Measurements from ENCODE around the gene PLAA. TPM values are rescaled to one million over a fixed set of nuclear protein-coding genes. Genes with fewer than 3 reads are reported as not detected.
A peak's percentile ranks its signal among the peaks of the same experiment; 100 is the strongest.

Gene PLAA
- total RNA-seq, 1 experiment from 2014 or later = 13.3 TPM

- TSS peak; percentile 99 for BruUV-seq (replicated peaks)
- CTCF ChIA-PET = no interaction called here
- no peak for ATAC-seq
- H3K4me1 ChIP-seq (ENCODE audit: control insufficient read depth, insufficient read depth, low read length) = no peaks in the 10 kb centered on the region
- no peak for TF ChIP-seq TCF7L2 (IDR thresholded peaks at IDR 0.05; ENCODE audit: low read depth, low read length)
- no peak for TF ChIP-seq SIN3A (IDR thresholded peaks at IDR 0.05; ENCODE audit: borderline replicate concordance, insufficient read depth, low read depth, low read length)
- no peak for TF ChIP-seq REST (IDR thresholded peaks at IDR 0.05; ENCODE audit: insufficient read depth in 1 of 2, low read depth in 2 of 2, low read length in 1 of 2)
- TF ChIP-seq POLR2AphosphoS5 (IDR thresholded peaks at IDR 0.05; ENCODE audit: low read depth, low read length) = no peak
- TF ChIP-seq, protein P1, sequence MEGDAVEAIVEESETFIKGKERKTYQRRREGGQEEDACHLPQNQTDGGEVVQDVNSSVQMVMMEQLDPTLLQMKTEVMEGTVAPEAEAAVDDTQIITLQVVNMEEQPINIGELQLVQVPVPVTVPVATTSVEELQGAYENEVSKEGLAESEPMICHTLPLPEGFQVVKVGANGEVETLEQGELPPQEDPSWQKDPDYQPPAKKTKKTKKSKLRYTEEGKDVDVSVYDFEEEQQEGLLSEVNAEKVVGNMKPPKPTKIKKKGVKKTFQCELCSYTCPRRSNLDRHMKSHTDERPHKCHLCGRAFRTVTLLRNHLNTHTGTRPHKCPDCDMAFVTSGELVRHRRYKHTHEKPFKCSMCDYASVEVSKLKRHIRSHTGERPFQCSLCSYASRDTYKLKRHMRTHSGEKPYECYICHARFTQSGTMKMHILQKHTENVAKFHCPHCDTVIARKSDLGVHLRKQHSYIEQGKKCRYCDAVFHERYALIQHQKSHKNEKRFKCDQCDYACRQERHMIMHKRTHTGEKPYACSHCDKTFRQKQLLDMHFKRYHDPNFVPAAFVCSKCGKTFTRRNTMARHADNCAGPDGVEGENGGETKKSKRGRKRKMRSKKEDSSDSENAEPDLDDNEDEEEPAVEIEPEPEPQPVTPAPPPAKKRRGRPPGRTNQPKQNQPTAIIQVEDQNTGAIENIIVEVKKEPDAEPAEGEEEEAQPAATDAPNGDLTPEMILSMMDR (IDR thresholded peaks at IDR 0.05) = no peak
- in situ Hi-C loops (cut with HindIII; ENCODE audit: low pct_unique_long_range_greater_than_20kb, low sequenced_read_pairs) (no loop called here), intact Hi-C loops (cut with micrococcal nuclease; ENCODE audit: unreplicated experiment) (no loop called here)
- peak overlapping the region; percentile 82 for H3K27ac ChIP-seq (ENCODE audit: low read length)
- DNase-seq (ENCODE audit: low read depth, low spot score) = no peak
- peak overlapping the region; percentile 64 to 75 for H3K4me3 ChIP-seq (ENCODE audit: low read depth in 2 of 2, low read length in 2 of 2)
- no peaks in the 10 kb centered on the region for H3K27me3 ChIP-seq (ENCODE audit: control insufficient read depth, insufficient read depth, low read length)
- POLR2A ChIA-PET = no interaction called here
- H3K9me3 ChIP-seq (ENCODE audit: control insufficient read depth, insufficient read depth, low read depth, low read length) = no peaks in the 10 kb centered on the region
- H3K36me3 ChIP-seq (ENCODE audit: control insufficient read depth, insufficient read depth, low read length) = peaks cover 2% of the 10 kb centered on the region; the same call in 1 of the 2 replicates
Measured at GRCh38 chr9:26893030-26893676, 53.9 kb downstream of the PLAA start.

- Histone ChIP-seq H3K4me1 (ENCODE audit: control insufficient read depth, insufficient read depth, low read length) (no peaks in the 10 kb centered on the region), H3K27ac (ENCODE audit: low read length) (peak within 1 kb of the TSS; percentile 82), H3K36me3 (ENCODE audit: control insufficient read depth, insufficient read depth, low read length) (peaks cover 2% of the 10 kb centered on the region; the same call in 1 of the 2 replicates), H3K27me3 (ENCODE audit: control insufficient read depth, insufficient read depth, low read length) (no peaks in the 10 kb centered on the region), H3K4me3 (ENCODE audit: low read depth in 2 of 2, low read length in 2 of 2) (peak within 1 kb of the TSS; percentile 64 to 75), H3K9me3 (ENCODE audit: control insufficient read depth, insufficient read depth, low read depth, low read length) (no peaks in the 10 kb centered on the region)
- in situ Hi-C loops (cut with HindIII; ENCODE audit: low pct_unique_long_range_greater_than_20kb, low sequenced_read_pairs) = no loop called here
- ChIA-PET CTCF (interaction anchor here (0.7 kb wide), 1 partner anchor 139 kb away, joined by 5 read pairs; no protein-coding TSS in a partner anchor), POLR2A (no interaction called here)
- intact Hi-C loops (cut with micrococcal nuclease; ENCODE audit: unreplicated experiment) = no loop called here
- ATAC-seq = peak; percentile 98
- TF ChIP-seq, protein P1 (IDR thresholded peaks at IDR 0.05) = peak; percentile 32
- TF ChIP-seq POLR2AphosphoS5 (IDR thresholded peaks at IDR 0.05; ENCODE audit: low read depth, low read length) = peak; percentile 43
- TF ChIP-seq SIN3A (IDR thresholded peaks at IDR 0.05; ENCODE audit: borderline replicate concordance, insufficient read depth, low read depth, low read length) = no peak
- no TSS peak for BruUV-seq (replicated peaks)
- peak; percentile 20 for DNase-seq (ENCODE audit: low read depth, low spot score)
Measured at GRCh38 chr9:26892251-26893029, 54.6 kb downstream of the PLAA start, which contains the start of gene CAAP1. CAAP1 (minus strand) TSS chr9:26892802; CDS start chr9:26892715, 87 bp downstream.

All from Panc1 (cell line).